HepG2 (cell line): Measurements from ENCODE around the gene TMEM258. TPM values are rescaled to one million over a fixed set of nuclear protein-coding genes. Genes with fewer than 3 reads are reported as not detected.

Source experiments
- ATAC-seq: fragments of 200-7000 bp; cut with Tn5 transposase; 3 replicates; pipeline ENCODE4 v1.9.1; 2020; ENCODE audit warnings: mild to moderate bottlenecking, moderate library complexity
- BruUV-seq: library from RNA; stranded (reverse); fragments of 400-500 nt; replicated peaks from 2 replicates; lab custom pipeline; 2021; lab: Mats Ljungman, UMichigan
- CTCF ChIA-PET: fragments of 300-600 bp; formaldehyde crosslinking; extraction: SDS; loops from one replicate; lab custom pipeline; 2021; ENCODE audit warnings: low total read pairs, inconsistent platforms, low intra/inter-chr PET ratio; lab: Yijun Ruan, JAX
- POLR2A ChIA-PET: fragments of 350-600 bp; sonication (Branson Sonifier 250); formaldehyde crosslinking; loops from one replicate; lab custom pipeline; 2020; ENCODE audit warnings: antibody characterized with exemption, inconsistent platforms; lab: Yijun Ruan, JAX
- DNase-seq: peaks from one replicate; pipeline ENCODE4 v3.0.0-alpha.2; 2015; ENCODE audit warnings: low spot score
- FAIRE-seq: peaks from 3 replicates; lab custom pipeline; 2011; peaks lifted over from hg19 to GRCh38; lab: Jason Lieb, UNC
- H2AFZ ChIP-seq: one replicate; pipeline ENCODE4 v1.6.1; 2011; ENCODE audit warnings: low read length, inconsistent platforms
- H3K27ac ChIP-seq: fragments of 300-600 bp; 3 replicates; pipeline ENCODE4 v1.8.0; 2011; ENCODE audit warnings: mixed run types, mild to moderate bottlenecking, mixed read lengths, low read length, inconsistent platforms; ENCODE audit not compliant: insufficient read depth; ENCODE audit errors: extremely low read length
- H3K27me3 ChIP-seq, 2 experiments: fragments of 200-600 bp in 1 of 2; 2 replicates in 1 of 2; 3 replicates in 1 of 2; pipeline versions ENCODE4 v1.6.0 to v1.8.0; 2011; ENCODE audit warnings: low read length in 2 of 2, mild to moderate bottlenecking in 2 of 2, moderate library complexity in 2 of 2, inconsistent platforms in 1 of 2; ENCODE audit not compliant: insufficient read depth in 2 of 2, control insufficient read depth in 1 of 2
- H3K36me3 ChIP-seq, 2 experiments: fragments of 200-600 bp in 1 of 2; replicated peaks in 1 of 2; 2 replicates in 1 of 2; 3 replicates in 1 of 2; pipeline versions ENCODE4 v1.5.1 to v1.8.0; 2011; ENCODE audit warnings: low read length in 2 of 2, inconsistent platforms in 1 of 2; ENCODE audit not compliant: insufficient read depth in 2 of 2, control insufficient read depth in 1 of 2
- H3K4me1 ChIP-seq: 2 replicates; pipeline ENCODE4 v1.5.1; 2012; ENCODE audit warnings: low read length, inconsistent platforms; ENCODE audit not compliant: insufficient read depth
- H3K4me2 ChIP-seq: 2 replicates; pipeline ENCODE4 v1.6.0; 2011; ENCODE audit warnings: low read depth, low read length, inconsistent platforms
- H3K4me3 ChIP-seq, 3 experiments: fragments of 200-600 bp in 1 of 3; sonication (generic), shearing (Covaris generic) in 1 of 3; replicated peaks in 1 of 3; 2 replicates each; pipeline ENCODE4 v1.5.1; 2011 to 2016; ENCODE audit warnings: low read length in 3 of 3, inconsistent platforms in 2 of 3, low read depth in 2 of 3, mild to moderate bottlenecking in 2 of 3, control low read depth in 1 of 3, mixed read lengths in 1 of 3; ENCODE audit not compliant: insufficient read depth in 1 of 3
- H3K79me2 ChIP-seq: one replicate; pipeline ENCODE4 v1.6.1; 2011; ENCODE audit warnings: low read length, inconsistent platforms; ENCODE audit not compliant: insufficient read depth
- H3K9ac ChIP-seq: 2 replicates; pipeline ENCODE4 v1.6.0; 2011; ENCODE audit warnings: mild to moderate bottlenecking, low read depth, low read length, inconsistent platforms; ENCODE audit not compliant: insufficient read depth
- H3K9me3 ChIP-seq: 2 replicates; pipeline ENCODE4 v1.5.1; 2012; ENCODE audit warnings: mild to moderate bottlenecking, low read length
- H4K20me1 ChIP-seq: 2 replicates; pipeline ENCODE4 v1.6.0; 2011; ENCODE audit warnings: inconsistent platforms, mild to moderate bottlenecking, low read length, moderate library complexity; ENCODE audit not compliant: insufficient read depth
- BRD4 ChIP-seq: sonication (generic); formaldehyde crosslinking; IDR thresholded peaks from 2 replicates; pipeline ENCODE4 v1.4.0; 2020; ENCODE audit warnings: missing genetic modification reagents
- DPF2 ChIP-seq: sonication (generic); formaldehyde crosslinking; IDR thresholded peaks from 2 replicates; pipeline ENCODE4 v1.4.0; 2020; ENCODE audit warnings: mild to moderate bottlenecking, low read depth, missing genetic modification reagents, borderline replicate concordance
- FLYWCH1 ChIP-seq: sonication (generic); formaldehyde crosslinking; IDR thresholded peaks from 2 replicates; pipeline ENCODE4 v1.8.1; 2023; ENCODE audit warnings: mild to moderate bottlenecking, missing genetic modification reagents
- HES4 ChIP-seq: sonication (generic); formaldehyde crosslinking; IDR thresholded peaks from 2 replicates; pipeline ENCODE4 v1.9.0; 2021; ENCODE audit warnings: mild to moderate bottlenecking, missing genetic modification reagents, borderline replicate concordance
- HHEX ChIP-seq: IDR thresholded peaks from 2 replicates; pipeline ENCODE4 v1.6.1; 2016; ENCODE audit warnings: control low read depth
- HNF4A ChIP-seq: sonication (generic); formaldehyde crosslinking; IDR thresholded peaks from 2 replicates; pipeline ENCODE4 v1.4.0; 2020; ENCODE audit warnings: missing genetic modification reagents
- HOXA3 ChIP-seq: sonication (generic); formaldehyde crosslinking; IDR thresholded peaks from 2 replicates; pipeline ENCODE4 v1.5.0; 2020; ENCODE audit warnings: missing genetic modification reagents
- IKZF5 ChIP-seq: IDR thresholded peaks from 2 replicates; pipeline ENCODE4 v1.6.1; 2018; ENCODE audit warnings: missing genetic modification reagents, mild to moderate bottlenecking, missing compliant biosample characterization
- JUNB ChIP-seq: sonication (generic); formaldehyde crosslinking; IDR thresholded peaks from 2 replicates; pipeline ENCODE4 v1.8.0; 2022; ENCODE audit warnings: missing genetic modification reagents, mild to moderate bottlenecking, borderline replicate concordance
- NFE2L1 ChIP-seq: sonication (generic); formaldehyde crosslinking; IDR thresholded peaks from 2 replicates; pipeline ENCODE4 v1.4.0; 2020; ENCODE audit warnings: missing genetic modification reagents, mild to moderate bottlenecking, borderline replicate concordance
- NR2F6 ChIP-seq, 2 experiments: IDR thresholded peaks; 2 replicates each; pipeline ENCODE4 v1.6.1; 2016; ENCODE audit warnings: antibody characterized with exemption in 1 of 2, mild to moderate bottlenecking in 1 of 2
- RELA ChIP-seq: sonication (generic); formaldehyde crosslinking; IDR thresholded peaks from 2 replicates; pipeline ENCODE4 v1.4.0; 2020; ENCODE audit warnings: missing genetic modification reagents
- SNAPC2 ChIP-seq: sonication (generic); formaldehyde crosslinking; IDR thresholded peaks from 2 replicates; pipeline ENCODE4 v1.8.1; 2022; ENCODE audit warnings: mild to moderate bottlenecking, missing genetic modification reagents
- SSRP1 ChIP-seq: IDR thresholded peaks from 2 replicates; pipeline ENCODE4 v1.6.1; 2016; ENCODE audit warnings: control low read depth
- TCF12 ChIP-seq, 2 experiments: fragments of 450-650 bp in 1 of 2; sonication (generic) in 1 of 2; formaldehyde crosslinking in 1 of 2; IDR thresholded peaks; 2 replicates each; pipeline versions ENCODE4 v1.6.1 to v1.8.0; 2017 to 2022; ENCODE audit warnings: antibody characterized with exemption in 1 of 2, mild to moderate bottlenecking in 1 of 2, missing genetic modification reagents in 1 of 2, moderate library complexity in 1 of 2
- ZBTB46 ChIP-seq: sonication (generic); formaldehyde crosslinking; IDR thresholded peaks from 2 replicates; pipeline ENCODE4 v1.4.0; 2020; ENCODE audit warnings: mild to moderate bottlenecking, missing genetic modification reagents, borderline replicate concordance
- ZNF230 ChIP-seq: sonication (generic); formaldehyde crosslinking; IDR thresholded peaks from 2 replicates; pipeline ENCODE4 v1.4.0; 2020; ENCODE audit warnings: mild to moderate bottlenecking, missing genetic modification reagents
- ZNF362 ChIP-seq: sonication (generic); formaldehyde crosslinking; IDR thresholded peaks from 2 replicates; pipeline ENCODE4 v1.4.0; 2020; ENCODE audit warnings: missing genetic modification reagents, mild to moderate bottlenecking, borderline replicate concordance
- ZNF567 ChIP-seq: sonication (generic); formaldehyde crosslinking; IDR thresholded peaks from 2 replicates; pipeline ENCODE4 v1.8.1; 2023; ENCODE audit warnings: mild to moderate bottlenecking, missing genetic modification reagents, borderline replicate concordance
- ZNF782 ChIP-seq: sonication (generic); formaldehyde crosslinking; IDR thresholded peaks from 2 replicates; pipeline ENCODE4 v1.4.0; 2020; ENCODE audit warnings: missing genetic modification reagents, mild to moderate bottlenecking, borderline replicate concordance
- WGBS: methylation state at CpG from one replicate; pipeline ENCODE4 v1.1.6; 2017; ENCODE audit warnings: low lambda C conversion rate; 5-methylcytosine and 5-hydroxymethylcytosine counted together
- in situ Hi-C: cut with HindIII; loops from 2 replicates; pipeline ENCODE4 v1.10.0; 2017; ENCODE audit warnings: low pct_unique_long_range_greater_than_20kb; ENCODE audit not compliant: extremely low pct_ligation_motif_present
- intact Hi-C: fragments of 100-400 bp; cut with micrococcal nuclease; formaldehyde crosslinking; loops from one replicate; pipeline ENCODE4 v1.10.0; 2022; ENCODE audit not compliant: unreplicated experiment
- polyA plus RNA-seq, 8 experiments: library from polyadenylated mRNA; depleted of rRNA in 3 of 8; stranded (reverse) in 7 of 8; unstranded in 1 of 8; fragments of >200 nt; fragmentation: Illumina TruSeq in 4 of 8; extraction: Trizol in 4 of 8; gene quantifications; 2 replicates each; pipeline versions ENCODE4 v1.2.1 to v1.2.3, GENCODE V29; 2011 to 2016; ENCODE audit warnings: low read depth in 4 of 8, missing spikeins in 1 of 8, mixed read lengths in 1 of 8; ENCODE audit not compliant: insufficient read depth in 1 of 8
- total RNA-seq, 5 experiments: library from RNA; depleted of rRNA; stranded (reverse); fragments of >200 nt; fragmentation: Illumina TruSeq; extraction: Trizol; gene quantifications; 2 replicates each; pipeline ENCODE4 v1.2.3, GENCODE V29; 2016; ENCODE audit warnings: low read depth in 1 of 5

Gene TMEM258
- total and polyA plus RNA-seq, 2 of the 13 experiments (the other 11 are each of a cell fraction or from before 2014, with no cell fraction given) = 175 to 424 TPM

GRCh38 chr11:61768376-61769076 is 23.9 kb downstream of the TMEM258 start:
- H3K9ac ChIP-seq = peak overlapping the region; percentile 76
- peak overlapping the region; percentile 91 for H3K4me2 ChIP-seq
- H3K27ac ChIP-seq = peak overlapping the region; percentile 91
- peaks cover 0 to 4% of the 10 kb centered on the region in 2 experiments; a peak in 1 of 5 replicates for H3K36me3 ChIP-seq
- H2AFZ ChIP-seq = no peak overlapping the region
- H3K9me3 ChIP-seq = no peaks in the 10 kb centered on the region
- H3K79me2 ChIP-seq = no peaks in the 10 kb centered on the region
- CTCF ChIA-PET = interaction anchor here (1.5 to 2.7 kb wide), 3 partner anchors 13 to 20 kb away, joined by 8 to 47 read pairs (median 25); partner anchors contain the start of gene MYRF
- peak; percentile 1; the same call in 2 of the 3 replicates for ATAC-seq
- H3K27me3 ChIP-seq = no peaks in the 10 kb centered on the region; a peak in 1 of 5 replicates
- H4K20me1 ChIP-seq = no peaks in the 10 kb centered on the region
- peaks cover 81% of the 10 kb centered on the region for H3K4me1 ChIP-seq
- in situ Hi-C loops = no loop called here
- FAIRE-seq = no peak
- intact Hi-C loops = loop anchor here (2.0 kb wide), 1 partner anchor 20 kb away; no protein-coding TSS in a partner anchor
- POLR2A ChIA-PET = interaction anchor here (1.0 to 5.5 kb wide), 7 partner anchors 9 to 181 kb away, joined by 3 to 92 read pairs (median 11); partner anchors contain the start of genes FEN1 and TMEM258
- no TSS peak for BruUV-seq
- H3K4me3 ChIP-seq = peak overlapping the region; percentile 46 to 66 (median 56); a peak in 5 of 6 replicates
- WGBS = 29% methylated on average over 5 of the region's 11 CpGs
- no peak for DNase-seq
- TF ChIP-seq JUNB (CRISPR knock-in tag) (no peak), TCF12 (IDR thresholded peaks at IDR 0.05) (no peak), TCF12 (CRISPR knock-in tag; IDR thresholded peaks at IDR 0.05) (0 out of 2 replicates have a peak, but pooled peaks have one; percentile 28), HNF4A (CRISPR knock-in tag) (no peak), DPF2 (no peak), ZNF567 (CRISPR knock-in tag) (no peak), SSRP1 (no peak), RELA (CRISPR knock-in tag) (no peak), IKZF5 (CRISPR knock-in tag) (no peak), HES4 (CRISPR knock-in tag) (no peak), FLYWCH1 (CRISPR knock-in tag) (no peak), HHEX (CRISPR knock-in tag) (no peak), HOXA3 (CRISPR knock-in tag) (no peak), SNAPC2 (0 out of 2 replicates have a peak, but pooled peaks have one; percentile 28), BRD4 (CRISPR knock-in tag) (peak; percentile 69; the same call in 1 of the 2 replicates), NR2F6 (IDR thresholded peaks at IDR 0.05) (peak; percentile 47; the same call in 1 of the 2 replicates), NR2F6 (CRISPR knock-in tag; IDR thresholded peaks at IDR 0.05) (no peak; the same call in 1 of the 2 replicates), ZNF230 (CRISPR knock-in tag) (no peak), ZBTB46 (0 out of 2 replicates have a peak, but pooled peaks have one; percentile 44), ZNF362 (CRISPR knock-in tag) (0 out of 2 replicates have a peak, but pooled peaks have one; percentile 34), ZNF782 (CRISPR knock-in tag) (0 out of 2 replicates have a peak, but pooled peaks have one; percentile 13), NFE2L1 (CRISPR knock-in tag) (no peak)
